HepG2 (cell line): ENCODE results near the gene MRPL36. TPM values are rescaled to one million over a fixed set of nuclear protein-coding genes. Genes with fewer than 3 reads are reported as not detected.

Experiments
- ATAC-seq: fragments of 200-7000 bp; cut with Tn5 transposase; 3 replicates; pipeline ENCODE4 v1.9.1; 2020; ENCODE audit warnings: mild to moderate bottlenecking, moderate library complexity
- BruUV-seq: library from RNA; stranded (reverse); fragments of 400-500 nt; replicated peaks from 2 replicates; lab custom pipeline; 2021; lab: Mats Ljungman, UMichigan
- CTCF ChIA-PET: fragments of 300-600 bp; formaldehyde crosslinking; extraction: SDS; loops from one replicate; lab custom pipeline; 2021; ENCODE audit warnings: low total read pairs, inconsistent platforms, low intra/inter-chr PET ratio; lab: Yijun Ruan, JAX
- POLR2A ChIA-PET: fragments of 350-600 bp; sonication (Branson Sonifier 250); formaldehyde crosslinking; loops from one replicate; lab custom pipeline; 2020; ENCODE audit warnings: antibody characterized with exemption, inconsistent platforms; lab: Yijun Ruan, JAX
- DNase-seq: peaks from one replicate; pipeline ENCODE4 v3.0.0-alpha.2; 2015; ENCODE audit warnings: low spot score
- FAIRE-seq: peaks from 3 replicates; lab custom pipeline; 2011; peaks lifted over from hg19 to GRCh38; lab: Jason Lieb, UNC
- H2AFZ ChIP-seq: one replicate; pipeline ENCODE4 v1.6.1; 2011; ENCODE audit warnings: low read length, inconsistent platforms
- H3K27ac ChIP-seq: fragments of 300-600 bp; 3 replicates; pipeline ENCODE4 v1.8.0; 2011; ENCODE audit warnings: mixed run types, mild to moderate bottlenecking, mixed read lengths, low read length, inconsistent platforms; ENCODE audit not compliant: insufficient read depth; ENCODE audit errors: extremely low read length
- H3K27me3 ChIP-seq, 2 experiments: fragments of 200-600 bp in 1 of 2; 2 replicates in 1 of 2; 3 replicates in 1 of 2; pipeline versions ENCODE4 v1.6.0 to v1.8.0; 2011; ENCODE audit warnings: low read length in 2 of 2, mild to moderate bottlenecking in 2 of 2, moderate library complexity in 2 of 2, inconsistent platforms in 1 of 2; ENCODE audit not compliant: insufficient read depth in 2 of 2, control insufficient read depth in 1 of 2
- H3K36me3 ChIP-seq, 2 experiments: fragments of 200-600 bp in 1 of 2; replicated peaks in 1 of 2; 2 replicates in 1 of 2; 3 replicates in 1 of 2; pipeline versions ENCODE4 v1.5.1 to v1.8.0; 2011; ENCODE audit warnings: low read length in 2 of 2, inconsistent platforms in 1 of 2; ENCODE audit not compliant: insufficient read depth in 2 of 2, control insufficient read depth in 1 of 2
- H3K4me1 ChIP-seq: 2 replicates; pipeline ENCODE4 v1.5.1; 2012; ENCODE audit warnings: low read length, inconsistent platforms; ENCODE audit not compliant: insufficient read depth
- H3K4me2 ChIP-seq: 2 replicates; pipeline ENCODE4 v1.6.0; 2011; ENCODE audit warnings: low read depth, low read length, inconsistent platforms
- H3K4me3 ChIP-seq, 3 experiments: fragments of 200-600 bp in 1 of 3; sonication (generic), shearing (Covaris generic) in 1 of 3; replicated peaks in 1 of 3; 2 replicates each; pipeline ENCODE4 v1.5.1; 2011 to 2016; ENCODE audit warnings: low read length in 3 of 3, inconsistent platforms in 2 of 3, low read depth in 2 of 3, mild to moderate bottlenecking in 2 of 3, control low read depth in 1 of 3, mixed read lengths in 1 of 3; ENCODE audit not compliant: insufficient read depth in 1 of 3
- H3K79me2 ChIP-seq: one replicate; pipeline ENCODE4 v1.6.1; 2011; ENCODE audit warnings: low read length, inconsistent platforms; ENCODE audit not compliant: insufficient read depth
- H3K9ac ChIP-seq: 2 replicates; pipeline ENCODE4 v1.6.0; 2011; ENCODE audit warnings: mild to moderate bottlenecking, low read depth, low read length, inconsistent platforms; ENCODE audit not compliant: insufficient read depth
- H3K9me3 ChIP-seq: 2 replicates; pipeline ENCODE4 v1.5.1; 2012; ENCODE audit warnings: mild to moderate bottlenecking, low read length
- H4K20me1 ChIP-seq: 2 replicates; pipeline ENCODE4 v1.6.0; 2011; ENCODE audit warnings: inconsistent platforms, mild to moderate bottlenecking, low read length, moderate library complexity; ENCODE audit not compliant: insufficient read depth
- ATF5 ChIP-seq: sonication (generic); formaldehyde crosslinking; IDR thresholded peaks from 2 replicates; pipeline ENCODE4 v1.4.0; 2020; ENCODE audit warnings: mild to moderate bottlenecking, low read depth, missing genetic modification reagents
- CHCHD3 ChIP-seq: sonication (generic); formaldehyde crosslinking; IDR thresholded peaks from 2 replicates; pipeline ENCODE4 v1.8.0; 2022; ENCODE audit warnings: mild to moderate bottlenecking, missing genetic modification reagents, moderate library complexity
- DMTF1 ChIP-seq: sonication (generic); formaldehyde crosslinking; IDR thresholded peaks from 2 replicates; pipeline ENCODE4 v1.4.0; 2020; ENCODE audit warnings: mild to moderate bottlenecking, missing genetic modification reagents
- GFI1 ChIP-seq: sonication (generic); formaldehyde crosslinking; IDR thresholded peaks from 2 replicates; pipeline ENCODE4 v1.5.0; 2020; ENCODE audit warnings: missing genetic modification reagents, mild to moderate bottlenecking, borderline replicate concordance
- HMGA1 ChIP-seq: sonication (generic); formaldehyde crosslinking; conservative IDR thresholded peaks from 2 replicates; pipeline ENCODE4 v1.4.0; 2020; ENCODE audit warnings: missing genetic modification reagents
- KAT7 ChIP-seq: IDR thresholded peaks from 2 replicates; pipeline ENCODE4 v1.6.1; 2018; ENCODE audit warnings: borderline replicate concordance, missing compliant biosample characterization
- SNAPC5 ChIP-seq: sonication (generic); formaldehyde crosslinking; IDR thresholded peaks from 2 replicates; pipeline ENCODE4 v1.8.1; 2023; ENCODE audit warnings: mild to moderate bottlenecking, missing genetic modification reagents, borderline replicate concordance
- ZNF644 ChIP-seq: IDR thresholded peaks from 2 replicates; pipeline ENCODE4 v1.6.1; 2016; ENCODE audit warnings: low read depth
- ZNF660 ChIP-seq: sonication (generic); formaldehyde crosslinking; IDR thresholded peaks from 2 replicates; pipeline ENCODE4 v1.5.1; 2020; ENCODE audit warnings: mild to moderate bottlenecking, low read depth, missing genetic modification reagents, borderline replicate concordance
- ZNF816 ChIP-seq: sonication (generic); formaldehyde crosslinking; IDR thresholded peaks from 2 replicates; pipeline ENCODE4 v1.8.0; 2022; ENCODE audit warnings: missing genetic modification reagents, mild to moderate bottlenecking, borderline replicate concordance
- WGBS: methylation state at CpG from one replicate; pipeline ENCODE4 v1.1.6; 2017; ENCODE audit warnings: low lambda C conversion rate; 5-methylcytosine and 5-hydroxymethylcytosine counted together
- in situ Hi-C: cut with HindIII; loops from 2 replicates; pipeline ENCODE4 v1.10.0; 2017; ENCODE audit warnings: low pct_unique_long_range_greater_than_20kb; ENCODE audit not compliant: extremely low pct_ligation_motif_present
- intact Hi-C: fragments of 100-400 bp; cut with micrococcal nuclease; formaldehyde crosslinking; loops from one replicate; pipeline ENCODE4 v1.10.0; 2022; ENCODE audit not compliant: unreplicated experiment
- polyA plus RNA-seq, 8 experiments: library from polyadenylated mRNA; depleted of rRNA in 3 of 8; stranded (reverse) in 7 of 8; unstranded in 1 of 8; fragments of >200 nt; fragmentation: Illumina TruSeq in 4 of 8; extraction: Trizol in 4 of 8; gene quantifications; 2 replicates each; pipeline versions ENCODE4 v1.2.1 to v1.2.3, GENCODE V29; 2011 to 2016; ENCODE audit warnings: low read depth in 4 of 8, missing spikeins in 1 of 8, mixed read lengths in 1 of 8; ENCODE audit not compliant: insufficient read depth in 1 of 8
- total RNA-seq, 5 experiments: library from RNA; depleted of rRNA; stranded (reverse); fragments of >200 nt; fragmentation: Illumina TruSeq; extraction: Trizol; gene quantifications; 2 replicates each; pipeline ENCODE4 v1.2.3, GENCODE V29; 2016; ENCODE audit warnings: low read depth in 1 of 5

MRPL36 gene
- total and polyA plus RNA-seq, 2 of the 13 experiments (the other 11 are each of a cell fraction or from before 2014, with no cell fraction given) = 71.3 to 113 TPM

GRCh38 chr5:1824109-1824821 is 24.6 kb upstream of the MRPL36 start:
- FAIRE-seq (no peak), DNase-seq (no peak)
- H3K9me3 ChIP-seq = no peaks in the 10 kb centered on the region

More at GRCh38 chr5:1824109-1824821, 24.6 kb upstream of the MRPL36 start:
- H3K4me3 ChIP-seq = no peak overlapping the region
- no peak overlapping the region for H2AFZ ChIP-seq
- no peak overlapping the region for H3K27ac ChIP-seq
- CTCF ChIA-PET = no interaction called here
- POLR2A ChIA-PET = no interaction called here
- no peak overlapping the region for H3K4me2 ChIP-seq
- no peaks in the 10 kb centered on the region for H3K27me3 ChIP-seq
- peaks cover 10% of the 10 kb centered on the region for H3K4me1 ChIP-seq
- H4K20me1 ChIP-seq = no peaks in the 10 kb centered on the region
- no peak for ATAC-seq
- H3K79me2 ChIP-seq = no peaks in the 10 kb centered on the region
- 94% methylated on average over 17 of the region's 25 CpGs for WGBS
- in situ Hi-C loops = no loop called here
- BruUV-seq = no TSS peak
- intact Hi-C loops = no loop called here
- H3K36me3 ChIP-seq = peaks cover 8 to 37% of the 10 kb centered on the region in 2 experiments
- TF ChIP-seq DMTF1 (CRISPR knock-in tag) (no peak), HMGA1 (no peak), GFI1 (CRISPR knock-in tag) (no peak), ZNF816 (CRISPR knock-in tag) (no peak), ZNF644 (CRISPR knock-in tag) (no peak), CHCHD3 (CRISPR knock-in tag) (no peak), ZNF660 (CRISPR knock-in tag) (no peak), ATF5 (no peak), KAT7 (CRISPR knock-in tag) (no peak), SNAPC5 (CRISPR knock-in tag) (no peak)
- TF ChIP-seq, all 625 proteins: peak for 0
- no peak overlapping the region for H3K9ac ChIP-seq
